Breast epithelium (tissue), 4 donors: Measurements from ENCODE around the gene LRRTM4. TPM values are rescaled to one million over a fixed set of nuclear protein-coding genes. Genes with fewer than 3 reads are reported as not detected.

Source experiments
- DNase-seq, 2 donors: peaks; one replicate each; pipeline ENCODE4 v3.0.0-alpha.2; 2019; ENCODE audit warnings: low spot score in 2 of 2
- H3K27ac ChIP-seq, 2 donors: fragments of 200-600 bp; sonication (generic) in 1 of 2; one replicate each; pipeline ENCODE4 v1.5.1; 2016 to 2019; ENCODE audit warnings: mild to moderate bottlenecking in 1 of 2
- H3K27me3 ChIP-seq, 2 donors: fragments of 200-600 bp; sonication (generic) in 1 of 2; one replicate each; pipeline versions ENCODE4 v1.5.1 to v1.6.0; 2017 to 2019; ENCODE audit warnings: control low read depth in 1 of 2, mild to moderate bottlenecking in 1 of 2
- H3K36me3 ChIP-seq: fragments of 200-600 bp; one replicate; pipeline ENCODE4 v1.5.1; 2019
- H3K4me1 ChIP-seq, 2 donors: fragments of 200-600 bp; sonication (generic); one replicate each; pipeline ENCODE4 v1.5.1; 2016 to 2019; ENCODE audit warnings: control low read depth in 1 of 2
- H3K4me3 ChIP-seq, 3 donors: fragments of 200-600 bp; sonication (generic); 1 replicate in 2 of 3; 2 replicates in 1 of 3; pipeline ENCODE4 v1.5.1; 2016 to 2019; ENCODE audit warnings: mild to moderate bottlenecking in 3 of 3, moderate library complexity in 2 of 3
- H3K9me3 ChIP-seq, 2 donors: fragments of 200-600 bp; sonication (generic) in 1 of 2; one replicate each; pipeline ENCODE4 v1.5.1; 2016 to 2019; ENCODE audit warnings: control low read depth in 1 of 2
- CTCF ChIP-seq, 3 donors: fragments of 450-650 bp; IDR thresholded peaks; one replicate each; pipeline ENCODE4 v1.5.1; 2016 to 2017; ENCODE audit warnings: antibody characterized with exemption in 3 of 3, mild to moderate bottlenecking in 3 of 3, moderate library complexity in 3 of 3
- POLR2A ChIP-seq: fragments of 450-650 bp; IDR thresholded peaks from one replicate; pipeline ENCODE4 v1.6.1; 2016; ENCODE audit warnings: antibody characterized with exemption, mild to moderate bottlenecking, moderate library complexity
- POLR2AphosphoS5 ChIP-seq, 3 donors: sonication (generic); formaldehyde crosslinking; IDR thresholded peaks; one replicate each; pipeline ENCODE4 v1.6.1; 2017; ENCODE audit warnings: antibody characterized with exemption in 3 of 3
- intact Hi-C: fragments of 100-400 bp; cut with DNase I; formaldehyde crosslinking; loops from one replicate; pipeline ENCODE4 v1.15.1; 2023; ENCODE audit warnings: low total_unique reads
- total RNA-seq, 3 donors: library from RNA; depleted of rRNA; stranded (reverse); fragments of >200 nt; gene quantifications; one replicate each; pipeline ENCODE4 v1.1.0, GENCODE V29; 2016

LRRTM4 gene
- total RNA-seq, 3 donors from 2014 or later = 0.16 to 1.6 TPM; not detected in 1

GRCh38 chr2:77552956-77553355 is 30.8 kb upstream of the LRRTM4 start:
- no peak overlapping the region for H3K27ac ChIP-seq
- intact Hi-C loops = no loop called here
- peak in 1 of 2 donors; percentile 27 for DNase-seq
- H3K4me1 ChIP-seq = no peaks in the 10 kb centered on the region
- peaks cover 5 to 7% of the 10 kb centered on the region in 2 donors for H3K9me3 ChIP-seq
- H3K27me3 ChIP-seq = no peaks in the 10 kb centered on the region
- TF ChIP-seq CTCF (IDR thresholded peaks at IDR 0.05) (no peak), POLR2AphosphoS5 (IDR thresholded peaks at IDR 0.05) (no peak), POLR2A (no peak)
- H3K36me3 ChIP-seq = no peaks in the 10 kb centered on the region
- no peak overlapping the region for H3K4me3 ChIP-seq

DNA sequence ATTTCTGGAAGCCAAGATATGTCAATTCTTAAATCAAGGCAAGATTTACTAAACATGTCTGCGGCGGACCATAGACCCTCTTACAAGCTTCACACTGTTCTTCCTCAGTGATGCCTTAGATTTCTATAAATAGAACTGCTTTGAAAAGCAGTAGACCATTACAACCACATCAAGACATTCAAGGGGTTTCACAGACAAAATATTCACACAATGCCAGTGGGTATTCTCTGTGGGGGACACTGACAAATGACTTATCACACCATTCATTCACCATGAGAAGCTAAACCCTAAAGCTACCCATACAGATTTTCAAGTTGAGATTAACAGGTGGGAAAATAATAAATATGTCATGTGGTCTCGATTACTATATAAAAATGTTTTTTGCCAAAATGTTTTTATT is 15.9 kb upstream of the LRRTM4 start:
- DNase-seq = no peak
- Histone ChIP-seq H3K9me3 (peaks cover 0 to 7% of the 10 kb centered on the region in 2 donors), H3K27ac (no peak overlapping the region), H3K4me1 (no peaks in the 10 kb centered on the region), H3K36me3 (no peaks in the 10 kb centered on the region), H3K4me3 (no peak overlapping the region), H3K27me3 (no peaks in the 10 kb centered on the region)
- intact Hi-C loops = no loop called here
- TF ChIP-seq POLR2AphosphoS5 (IDR thresholded peaks at IDR 0.05) = no peak
- TF ChIP-seq POLR2A = no peak
- no peak for TF ChIP-seq CTCF (IDR thresholded peaks at IDR 0.05)

- no peak for DNase-seq
- Histone ChIP-seq H3K4me1 (no peaks in the 10 kb centered on the region), H3K27ac (no peak overlapping the region), H3K4me3 (no peak overlapping the region), H3K36me3 (no peaks in the 10 kb centered on the region), H3K9me3 (no peaks in the 10 kb centered on the region), H3K27me3 (no peaks in the 10 kb centered on the region)
- intact Hi-C loops = no loop called here
- TF ChIP-seq POLR2AphosphoS5 (IDR thresholded peaks at IDR 0.05) = no peak
- no peak for TF ChIP-seq POLR2A
- TF ChIP-seq CTCF (IDR thresholded peaks at IDR 0.05) = no peak
These were observed 712 bp upstream of the LRRTM4 start for GRCh38 chr2:77522888-77523287.

GRCh38 chr2:77521548-77521891 is 656 bp downstream of the LRRTM4 start:
- Histone ChIP-seq H3K9me3 (no peaks in the 10 kb centered on the region), H3K36me3 (no peaks in the 10 kb centered on the region), H3K4me1 (no peaks in the 10 kb centered on the region), H3K27ac (no peak overlapping the region), H3K27me3 (no peaks in the 10 kb centered on the region), H3K4me3 (no peak overlapping the region)
- TF ChIP-seq POLR2AphosphoS5 (IDR thresholded peaks at IDR 0.05) = no peak
- TF ChIP-seq CTCF (IDR thresholded peaks at IDR 0.05) = no peak
- no peak for TF ChIP-seq POLR2A
- DNase-seq = no peak
- intact Hi-C loops = no loop called here

- no peaks in the 10 kb centered on the region for H3K27me3 ChIP-seq
- no peaks in the 10 kb centered on the region for H3K4me1 ChIP-seq
- no peak for DNase-seq
- no peak overlapping the region for H3K4me3 ChIP-seq
- H3K27ac ChIP-seq = no peak overlapping the region
- intact Hi-C loops = no loop called here
- no peaks in the 10 kb centered on the region for H3K36me3 ChIP-seq
- H3K9me3 ChIP-seq = no peaks in the 10 kb centered on the region
- TF ChIP-seq POLR2AphosphoS5 (IDR thresholded peaks at IDR 0.05) (no peak), CTCF (IDR thresholded peaks at IDR 0.05) (no peak), POLR2A (no peak)
These were observed 1.3 kb downstream of the LRRTM4 start for GRCh38 chr2:77520641-77521547.
